GM21619 (cell line): ENCODE measurements around the gene ADGRL1.
"Not testable (repeated sequence)": the region's sequence is repeated elsewhere in the genome, so short reads cannot be mapped to it uniquely, and the experiment has no call there.

Experiments
- ATAC-seq: cut with Tn5 transposase; IDR thresholded peaks from one replicate; pipeline ENCODE4 v1.9.1; 2021; ENCODE audit not compliant: unreplicated experiment

ADGRL1 gene

GRCh38 chr19:14195216-14195615, 10.8 kb downstream of the ADGRL1 start:
- not testable (repeated sequence) for ATAC-seq

DNA sequence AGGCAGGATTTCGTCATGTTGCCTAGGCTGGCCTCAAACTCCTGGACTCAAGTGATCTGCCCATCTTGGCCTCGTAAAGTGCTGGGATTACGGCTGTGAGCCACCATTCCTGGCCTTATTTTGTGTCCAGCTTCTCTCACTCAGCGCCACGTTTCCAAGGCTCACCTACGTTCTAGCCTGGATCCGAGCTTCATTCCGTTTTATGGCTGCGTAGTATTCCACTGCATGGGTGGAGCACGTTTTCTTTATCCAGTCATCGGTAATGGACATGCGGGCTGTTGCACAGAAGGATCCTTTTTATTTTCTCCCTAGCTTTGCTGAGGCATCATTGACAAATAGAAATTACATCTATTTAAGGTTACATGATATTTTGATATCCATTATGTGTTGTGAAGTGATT, 16.6 kb downstream of the ADGRL1 start:
- ATAC-seq: no peak

DNA sequence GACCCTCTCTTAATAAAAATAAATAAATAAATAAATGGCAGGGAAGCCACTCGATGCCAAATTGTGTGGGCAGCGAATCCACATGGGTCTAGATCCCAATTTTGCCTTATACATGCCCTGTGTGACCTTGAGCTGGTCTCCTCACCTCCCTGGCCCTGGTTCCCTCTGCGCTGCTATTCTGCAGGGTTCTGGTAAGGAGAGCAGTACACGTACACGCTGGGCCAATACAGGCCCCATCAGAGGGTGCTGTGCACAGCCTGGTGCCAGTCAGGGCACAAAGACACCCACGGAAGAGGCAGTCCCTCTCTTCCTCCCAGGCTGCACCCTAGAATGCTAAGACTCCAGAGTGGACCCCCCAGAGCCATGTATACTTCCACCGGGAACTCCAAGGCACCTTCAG, 17.9 kb downstream of the ADGRL1 start:
- not testable (repeated sequence) for ATAC-seq

DNA sequence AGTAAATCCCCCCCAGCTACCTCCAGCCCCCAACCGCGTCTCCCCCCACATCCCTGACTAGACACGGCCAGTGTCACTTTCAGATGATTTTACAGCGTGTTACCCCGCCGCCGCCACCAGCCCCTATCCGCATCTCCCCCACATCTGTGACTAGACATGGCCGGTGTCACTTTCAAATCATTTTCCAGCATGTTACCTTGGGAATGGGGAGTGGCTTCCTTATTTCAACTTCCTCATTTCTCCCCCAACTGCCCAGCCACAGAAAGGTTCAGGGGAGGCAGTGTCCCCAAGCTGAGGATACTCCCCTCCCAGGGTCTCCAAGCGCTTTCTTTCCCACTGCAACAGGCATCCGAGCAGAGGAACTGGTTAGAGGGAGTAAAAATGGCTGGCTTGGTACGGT, 18.4 kb downstream of the ADGRL1 start:
- no peak for ATAC-seq

- ATAC-seq: not testable (repeated sequence)
Measured at GRCh38 chr19:14186684-14187083, 19.3 kb downstream of the ADGRL1 start.

DNA sequence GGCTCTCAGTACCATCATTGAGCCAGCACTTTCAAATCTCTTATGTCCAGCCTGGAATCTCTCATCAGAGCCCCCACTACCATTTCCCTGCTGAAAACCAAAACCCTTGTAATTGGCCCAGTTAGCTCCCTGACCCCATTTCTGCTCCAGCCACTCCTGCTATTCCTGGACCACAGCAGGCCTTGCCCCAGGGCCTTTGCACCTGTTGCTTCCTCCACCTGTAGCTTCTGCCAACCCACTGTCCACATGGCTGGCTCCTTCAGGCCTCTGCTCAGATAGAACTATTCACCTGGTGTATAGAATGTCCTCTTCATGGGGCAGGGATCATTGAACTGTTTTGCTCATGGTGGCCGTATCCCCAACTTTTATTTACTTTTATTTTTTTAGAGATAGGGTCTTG, 20.3 kb downstream of the ADGRL1 start:
- not testable (repeated sequence) for ATAC-seq

- ATAC-seq: no peak
Measured at GRCh38 chr19:14185158-14185557, 20.8 kb downstream of the ADGRL1 start.

GRCh38 chr19:14183741-14184350, 22.1 kb downstream of the ADGRL1 start:
- no peak for ATAC-seq

DNA sequence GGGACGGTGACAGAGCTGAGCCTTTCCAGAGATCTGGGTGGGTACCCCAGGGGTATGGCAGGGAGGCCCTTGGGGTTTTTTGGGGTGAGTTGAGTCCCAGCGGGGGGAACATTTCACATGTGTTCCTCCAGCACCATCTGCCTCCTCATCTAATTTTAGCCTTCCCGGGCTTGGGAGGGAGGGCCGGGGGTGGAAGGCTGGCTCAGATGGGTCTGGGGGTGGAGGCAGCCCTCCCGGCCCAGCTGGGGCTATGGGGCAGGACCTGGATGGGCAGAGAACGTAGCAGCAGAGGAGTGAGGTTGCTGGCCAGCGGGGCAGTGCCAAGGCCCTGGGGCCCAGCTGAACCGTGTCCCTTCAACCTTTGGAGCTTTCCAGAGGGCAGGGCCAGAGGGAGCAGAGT, 23.5 kb downstream of the ADGRL1 start:
- ATAC-seq: no peak

GRCh38 chr19:14181906-14182305, 24.1 kb downstream of the ADGRL1 start:
- no peak for ATAC-seq

DNA sequence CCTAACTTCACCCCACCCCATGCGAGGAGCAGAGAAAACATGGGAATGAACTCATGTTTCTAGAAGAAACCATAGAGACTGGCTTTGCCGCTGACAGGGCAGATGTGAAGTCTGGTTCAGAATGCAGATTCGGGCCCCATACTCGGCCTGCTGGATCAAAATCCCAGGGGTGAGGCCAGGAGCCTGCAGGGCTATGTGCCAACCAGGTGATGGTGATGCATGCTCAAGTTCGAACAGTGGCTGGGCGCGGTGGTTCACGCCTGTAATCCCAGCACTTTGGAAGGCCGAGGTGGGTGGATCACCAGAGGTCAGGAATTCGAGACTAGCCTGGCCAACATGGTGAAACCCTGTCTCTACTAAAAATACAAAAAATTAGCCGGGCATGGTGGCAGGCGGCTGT, 24.8 kb downstream of the ADGRL1 start:
- ATAC-seq: not testable (repeated sequence)

GRCh38 chr19:14177496-14178074, 28.4 kb downstream of the ADGRL1 start:
- ATAC-seq: no peak

GRCh38 chr19:14175351-14175792, 30.6 kb downstream of the ADGRL1 start:
- no peak for ATAC-seq

DNA sequence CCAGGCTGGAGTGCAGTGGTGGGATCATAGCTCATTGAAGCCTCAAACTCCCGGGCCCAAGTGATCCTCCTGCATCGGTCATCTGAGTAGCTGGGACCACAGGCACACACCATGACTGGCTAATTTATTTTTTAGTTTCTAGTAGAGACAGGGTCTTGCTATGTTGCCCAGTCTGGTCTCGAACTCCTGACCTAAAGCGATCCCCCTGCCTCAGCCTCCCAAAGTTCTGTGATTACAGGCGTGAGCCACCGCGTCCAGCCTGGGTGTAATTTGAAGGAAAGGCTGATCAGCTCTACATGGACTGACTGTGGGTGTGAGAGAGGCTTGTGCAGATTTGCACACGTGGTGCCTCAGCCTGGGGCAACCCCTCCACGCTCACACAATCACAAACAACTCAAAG, 31.1 kb downstream of the ADGRL1 start:
- no peak for ATAC-seq

DNA sequence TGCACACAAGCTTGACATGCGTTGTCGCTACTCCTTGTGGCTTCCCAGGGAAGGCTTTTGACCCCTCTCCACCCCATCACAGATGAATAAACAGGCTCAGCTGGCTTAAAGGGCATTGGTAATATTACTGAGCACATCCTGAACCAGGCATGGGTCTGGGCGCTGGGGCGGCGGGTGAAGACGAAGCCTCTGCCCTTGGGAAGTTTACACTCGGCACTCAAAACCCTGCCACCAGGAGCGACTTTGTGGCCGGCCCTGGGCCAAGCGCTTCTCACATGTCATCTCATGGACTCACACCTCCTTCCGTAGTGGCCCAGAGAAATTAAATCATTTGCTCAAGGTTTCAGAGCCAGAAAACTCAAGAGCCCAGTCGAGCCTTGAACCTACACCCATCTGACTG, 37.0 kb downstream of the ADGRL1 start:
- ATAC-seq: no peak

DNA sequence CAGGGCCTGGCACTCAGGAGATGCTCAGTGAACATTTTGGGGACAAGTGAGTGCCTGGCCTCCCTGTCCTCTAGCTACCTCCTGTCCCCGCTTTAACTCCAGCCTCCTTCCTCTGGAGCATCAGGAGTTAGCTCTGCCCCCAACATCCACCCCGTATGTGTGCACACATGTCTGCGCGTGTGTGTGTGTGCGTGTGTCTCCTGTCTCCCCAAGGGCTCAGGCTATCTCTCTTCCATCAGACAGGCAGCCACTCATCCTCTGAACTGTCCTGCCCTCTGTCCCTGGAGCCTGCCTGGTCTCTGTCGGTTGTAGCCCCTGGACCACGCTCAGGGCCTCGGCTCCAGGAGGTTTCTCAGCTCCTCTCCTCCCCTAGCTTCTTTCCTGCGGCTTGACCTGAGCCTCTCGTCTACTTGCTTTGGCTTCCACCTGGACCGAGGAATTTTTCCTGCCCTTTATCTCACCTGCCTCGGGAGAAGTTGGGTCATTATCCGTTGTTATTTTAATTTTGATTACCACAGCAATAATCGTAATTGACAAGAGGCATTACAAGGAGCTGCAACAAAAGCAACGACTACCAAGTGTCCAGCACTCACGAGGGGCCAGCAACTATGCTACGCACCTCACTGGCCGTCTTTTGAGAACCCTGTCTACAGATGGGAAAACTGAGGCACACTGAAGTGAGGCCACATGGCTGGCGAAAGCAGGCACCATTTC, 37.6 kb downstream of the ADGRL1 start:
- no peak for ATAC-seq

DNA sequence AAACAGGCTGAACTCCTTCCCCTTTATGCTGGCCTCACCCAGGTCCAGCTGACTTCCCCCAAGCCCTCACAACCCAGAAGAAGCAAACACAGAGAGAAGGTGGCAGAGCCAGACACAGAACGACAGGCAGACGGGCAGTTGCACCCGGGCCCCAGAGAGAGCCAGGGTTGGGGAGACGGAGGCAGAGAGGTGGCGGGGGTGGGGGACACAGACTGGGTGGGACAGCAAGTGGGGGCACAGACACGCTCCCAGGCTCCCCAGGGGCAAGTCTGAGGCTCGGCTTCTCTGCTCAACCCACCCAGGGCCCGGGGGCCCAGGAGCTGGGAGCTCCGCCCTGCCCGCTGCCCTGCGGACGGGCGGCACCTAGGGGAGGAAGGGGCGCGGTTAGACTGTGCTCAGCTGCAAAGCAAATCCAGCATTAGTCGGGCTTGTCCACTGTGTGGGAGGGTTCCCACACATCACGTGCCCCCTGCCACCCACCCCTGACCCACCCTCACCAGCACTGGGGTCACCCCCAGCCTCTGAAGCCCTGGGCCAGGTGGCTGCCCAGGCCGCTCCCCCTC, 38.3 kb downstream of the ADGRL1 start:
- no peak for ATAC-seq

DNA sequence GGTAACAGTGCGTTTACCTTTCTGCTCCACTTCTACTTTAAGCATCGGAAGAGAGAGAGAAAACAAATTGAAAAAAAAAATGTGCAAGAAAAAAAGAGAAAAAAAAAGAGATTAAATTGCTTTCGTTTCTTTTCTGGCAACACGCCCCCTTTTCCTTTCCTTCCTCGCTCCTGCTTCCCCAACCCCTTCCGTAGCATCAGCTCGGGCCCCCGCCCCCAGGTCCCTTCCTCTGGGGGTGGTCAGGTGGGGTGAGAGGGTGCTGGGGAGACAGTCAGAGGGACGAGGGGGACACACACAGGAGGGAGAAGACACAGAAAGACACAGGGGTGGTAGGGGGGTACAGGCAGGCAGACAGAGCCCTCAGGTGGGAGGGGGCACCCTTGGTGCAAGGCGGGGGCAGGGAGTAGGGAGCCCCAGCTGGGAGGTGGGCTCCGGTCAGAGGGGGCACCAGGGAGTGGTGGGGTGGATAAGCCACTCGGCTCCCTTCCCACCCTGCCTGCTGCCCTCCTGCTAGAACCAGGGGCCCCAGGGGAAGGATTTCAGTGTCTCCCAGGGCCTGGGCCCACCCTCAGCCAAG, 38.9 kb downstream of the ADGRL1 start:
- no peak for ATAC-seq

- ATAC-seq: no peak
Measured at GRCh38 chr19:14165990-14166830, 39.8 kb downstream of the ADGRL1 start.

DNA sequence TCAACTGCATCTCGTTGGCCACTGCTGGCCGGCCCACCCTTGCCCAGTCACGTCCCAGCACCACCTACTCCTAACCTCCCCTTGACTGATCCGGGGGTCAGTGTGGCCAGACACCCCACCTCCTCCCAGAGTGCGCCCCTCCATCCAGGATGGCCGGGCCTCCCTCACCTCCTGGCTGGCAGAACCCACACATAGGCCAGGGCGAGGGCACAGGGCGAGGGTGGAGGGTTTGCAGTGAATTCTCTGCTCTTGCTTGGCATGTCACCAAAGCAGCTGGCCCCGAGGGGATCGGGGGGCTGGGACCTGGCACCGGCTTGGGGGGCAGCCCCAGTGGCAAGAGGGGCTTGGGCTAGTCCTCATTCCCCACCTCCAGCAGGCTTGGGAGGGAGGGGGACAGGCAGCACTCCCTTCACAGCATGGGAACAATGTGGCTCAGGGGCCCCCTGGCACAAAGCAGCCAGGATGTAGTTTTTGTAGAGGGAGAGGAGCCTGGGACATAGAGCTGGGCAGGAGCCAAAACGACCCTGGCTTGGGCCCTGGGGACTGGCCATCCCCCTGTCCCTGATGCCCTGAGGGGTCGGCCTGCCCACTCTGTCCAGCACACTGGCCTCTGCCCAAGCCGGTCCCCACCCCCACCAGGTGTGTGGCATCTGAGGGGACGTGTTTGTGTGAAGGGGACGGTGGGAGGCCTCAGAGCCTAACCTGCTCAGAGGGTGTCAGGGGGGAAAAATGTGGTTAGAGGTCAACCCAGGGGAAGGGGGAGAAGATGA, 41.1 kb downstream of the ADGRL1 start:
- no peak for ATAC-seq
